ENCODE results near the gene USP40.
A peak's percentile ranks its signal among the peaks of the same experiment; 100 is the strongest.

The USP40 gene

GRCh38 chr2:233491326-233491725 lies 75.3 kb downstream of the USP40 start:
- no peak overlapping the region for H3K4me3 Mint-ChIP-seq

GRCh38 chr2:233490831-233491230 lies 75.8 kb downstream of the USP40 start:
- H3K4me3 Mint-ChIP-seq: no peak overlapping the region
- no peaks in the 10 kb centered on the region for H3K9me3 Mint-ChIP-seq
- no peak overlapping the region for H3K27ac Mint-ChIP-seq
- TF ChIP-seq CTCF (IDR thresholded peaks at IDR 0.05; ENCODE audit: unreplicated experiment in 3 of 3): no peak
- peaks cover 21% of the 10 kb centered on the region for H3K4me1 Mint-ChIP-seq
- no peaks in the 10 kb centered on the region for H3K27me3 Mint-ChIP-seq (ENCODE audit: low read depth)
- H3K36me3 Mint-ChIP-seq (ENCODE audit: low read depth): peaks cover 43% of the 10 kb centered on the region

More at GRCh38 chr2:233491326-233491725, 75.3 kb downstream of the USP40 start:
- TF ChIP-seq CTCF (IDR thresholded peaks at IDR 0.05; ENCODE audit: unreplicated experiment in 3 of 3): no peak
- Mint-ChIP-seq H3K36me3 (ENCODE audit: low read depth) (peaks cover 41% of the 10 kb centered on the region), H3K9me3 (no peaks in the 10 kb centered on the region), H3K27me3 (ENCODE audit: low read depth) (no peaks in the 10 kb centered on the region), H3K4me1 (peaks cover 17% of the 10 kb centered on the region), H3K27ac (no peak overlapping the region)

- peaks cover 48% of the 10 kb centered on the region for H3K36me3 Mint-ChIP-seq (ENCODE audit: low read depth)
- TF ChIP-seq CTCF (IDR thresholded peaks at IDR 0.05; ENCODE audit: unreplicated experiment in 3 of 3): no peak
- H3K4me1 Mint-ChIP-seq: peaks cover 21% of the 10 kb centered on the region
- no peaks in the 10 kb centered on the region for H3K9me3 Mint-ChIP-seq
- no peak overlapping the region for H3K4me3 Mint-ChIP-seq
- no peak overlapping the region for H3K27ac Mint-ChIP-seq
- no peaks in the 10 kb centered on the region for H3K27me3 Mint-ChIP-seq (ENCODE audit: low read depth)
Measured at GRCh38 chr2:233489666-233490065, 76.9 kb downstream of the USP40 start.

- no peaks in the 10 kb centered on the region for H3K9me3 Mint-ChIP-seq
- TF ChIP-seq CTCF (IDR thresholded peaks at IDR 0.05; ENCODE audit: unreplicated experiment in 3 of 3): no peak
- peaks cover 53% of the 10 kb centered on the region for H3K36me3 Mint-ChIP-seq (ENCODE audit: low read depth)
- no peak overlapping the region for H3K4me3 Mint-ChIP-seq
- H3K27ac Mint-ChIP-seq: no peak overlapping the region
- H3K4me1 Mint-ChIP-seq: peaks cover 21% of the 10 kb centered on the region
- H3K27me3 Mint-ChIP-seq (ENCODE audit: low read depth): no peaks in the 10 kb centered on the region
Measured at GRCh38 chr2:233489143-233489542, 77.4 kb downstream of the USP40 start.

- Mint-ChIP-seq H3K4me3 (no peak overlapping the region), H3K36me3 (ENCODE audit: low read depth) (peaks cover 59% of the 10 kb centered on the region), H3K9me3 (no peaks in the 10 kb centered on the region), H3K27ac (peak overlapping the region in 1 of 3 experiments; percentile 29), H3K27me3 (ENCODE audit: low read depth) (no peaks in the 10 kb centered on the region), H3K4me1 (peaks cover 21% of the 10 kb centered on the region)
- no peak for TF ChIP-seq CTCF (IDR thresholded peaks at IDR 0.05; ENCODE audit: unreplicated experiment in 3 of 3)
Measured at GRCh38 chr2:233487748-233488345, 78.7 kb downstream of the USP40 start.
